Measurements from ENCODE around the gene ASGR2. TPM values are rescaled to one million over a fixed set of nuclear protein-coding genes. Genes with fewer than 3 reads are reported as not detected.
A peak's percentile ranks its signal among the peaks of the same experiment; 100 is the strongest.

ASGR2 gene
- total RNA-seq, 1 experiment from 2014 or later = not detected

DNA sequence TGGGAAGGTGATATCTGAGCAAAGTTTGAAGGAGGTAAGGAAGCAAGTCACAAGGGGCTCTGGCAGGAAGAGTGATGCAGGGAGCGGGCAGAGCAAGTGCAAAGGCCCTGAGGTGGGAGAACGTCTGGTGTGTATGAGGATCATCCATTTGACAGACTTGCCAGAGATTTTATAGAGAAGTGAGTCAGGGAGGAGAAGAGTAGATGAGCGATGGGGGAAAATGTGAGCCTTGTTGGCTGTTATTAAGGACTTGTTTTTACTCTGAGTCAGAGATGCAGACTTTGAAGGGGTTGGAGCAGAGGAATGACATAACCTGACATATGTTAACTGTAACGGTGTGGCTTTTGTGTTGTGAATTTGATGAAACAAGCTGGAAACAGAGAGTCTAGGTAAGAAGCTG is 31.0 kb downstream of the ASGR2 start:
- peak; percentile 14 for DNase-seq
- Histone ChIP-seq H3K4me3 (no peak overlapping the region), H3K9me3 (no peaks in the 10 kb centered on the region), H3K36me3 (no peaks in the 10 kb centered on the region), H3K27me3 (no peaks in the 10 kb centered on the region)

DNA sequence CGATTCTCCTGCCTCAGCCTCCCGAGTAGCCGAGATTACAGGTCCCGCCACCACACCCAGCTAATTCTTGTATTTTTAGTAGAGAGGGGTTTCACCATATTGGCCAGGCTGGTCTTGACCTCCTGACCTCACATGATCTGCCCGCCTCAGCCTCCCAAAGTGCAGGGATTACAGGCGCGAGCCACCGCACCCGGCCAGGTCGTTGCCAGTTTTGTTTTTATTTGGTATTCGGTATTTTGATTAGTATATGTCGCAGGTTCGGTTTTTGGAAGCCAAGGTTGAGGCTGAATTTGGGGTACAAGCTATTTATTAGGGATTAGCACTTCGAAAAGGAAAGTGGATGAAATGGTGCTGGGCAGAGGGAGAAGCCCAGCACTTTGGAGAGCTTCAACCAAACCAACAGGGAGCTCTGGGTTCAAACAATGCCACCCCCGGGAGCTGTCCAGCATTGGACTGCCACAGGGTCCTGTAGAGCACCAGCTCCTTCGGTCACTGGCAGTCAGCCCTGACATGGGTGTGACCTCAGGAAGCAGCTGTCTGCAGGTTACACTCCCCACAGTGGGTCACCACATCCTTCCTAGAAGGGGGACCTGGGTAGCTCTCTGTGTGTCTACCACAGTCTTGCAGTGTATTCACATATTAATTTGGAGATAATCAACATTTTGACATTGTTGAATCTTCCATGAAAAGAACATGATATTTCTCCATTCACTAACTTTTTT is 33.1 kb downstream of the ASGR2 start:
- no peaks in the 10 kb centered on the region for H3K36me3 ChIP-seq
- DNase-seq = no peak
- no peak overlapping the region for H3K4me3 ChIP-seq
- no peaks in the 10 kb centered on the region for H3K9me3 ChIP-seq
- no peaks in the 10 kb centered on the region for H3K27me3 ChIP-seq

DNA sequence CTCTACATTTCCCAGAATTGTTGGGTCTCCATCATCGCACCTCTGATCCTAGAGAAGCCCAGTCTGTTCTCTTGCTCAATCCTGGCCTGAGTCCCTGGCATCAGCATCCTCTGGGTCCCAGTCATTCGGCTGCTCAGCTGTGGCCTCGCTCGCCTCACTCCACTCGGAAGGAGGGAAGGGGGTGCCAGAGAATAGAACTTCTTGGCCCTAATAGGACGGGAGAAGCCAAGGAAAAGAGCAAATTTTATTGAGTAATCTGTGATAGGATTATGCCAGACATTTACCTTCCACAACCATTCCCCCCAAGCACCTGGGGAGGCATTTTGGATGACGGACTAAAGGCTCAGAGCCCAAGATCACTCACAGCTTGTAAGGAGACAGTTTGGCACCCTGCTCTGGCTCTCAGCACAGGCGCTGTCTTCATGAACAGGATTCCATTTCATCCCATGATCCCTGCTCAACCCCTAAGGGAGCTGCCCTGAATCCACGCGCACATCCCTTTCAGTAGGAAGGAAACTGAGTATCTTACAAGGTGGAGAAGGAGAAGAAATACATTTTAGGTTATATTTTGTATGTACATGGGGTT is 34.1 kb downstream of the ASGR2 start:
- H3K36me3 ChIP-seq = no peaks in the 10 kb centered on the region

DNA sequence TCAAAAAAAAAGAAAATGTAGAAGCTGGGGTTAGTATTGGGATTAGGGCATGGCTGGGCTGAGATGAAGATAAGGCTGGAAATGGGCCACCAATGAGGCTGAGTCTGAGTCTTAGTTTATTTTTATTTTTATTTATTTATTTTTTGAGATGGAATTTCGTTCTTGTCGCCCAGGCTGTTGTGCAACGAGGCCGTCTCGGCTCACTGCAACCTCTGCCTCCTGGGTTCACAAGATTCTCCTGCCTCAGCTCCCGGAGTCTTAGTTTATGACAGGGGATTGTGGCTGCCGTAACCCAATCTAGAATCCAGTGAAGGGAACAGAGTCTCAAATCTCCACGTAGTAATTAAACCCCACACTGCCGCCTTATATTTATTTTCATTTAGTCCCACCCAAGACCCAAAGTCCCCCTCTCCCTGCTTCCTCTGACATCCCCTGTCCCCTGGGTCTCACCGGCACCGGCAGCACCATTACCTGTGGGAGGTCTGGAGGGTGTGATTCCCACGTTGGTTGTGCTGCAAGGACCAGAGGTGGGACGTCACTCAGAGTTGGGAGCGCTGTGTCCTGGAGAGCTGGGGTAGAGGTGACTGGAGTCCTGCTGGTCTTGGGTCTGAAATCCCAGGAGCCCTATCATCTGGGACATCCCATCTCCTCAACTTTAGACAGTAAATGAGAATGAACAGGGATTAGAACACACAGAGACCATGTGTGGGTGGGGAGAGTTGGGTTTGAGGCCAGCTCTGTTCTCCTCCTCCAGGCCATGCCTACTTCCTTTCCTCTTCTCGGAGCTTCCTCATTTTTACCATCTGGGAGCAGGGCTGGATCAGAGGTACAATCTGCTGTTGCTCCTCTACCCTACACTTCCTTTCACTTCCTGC is 34.8 kb downstream of the ASGR2 start, which contains the start of gene CLEC10A:
CLEC10A (minus strand) TSS at position 671 of the 875 bp plus-strand sequence. CDS start 1,439 bp downstream, outside the sequence.
- Histone ChIP-seq H3K4me3 (no peak within 1 kb of the TSS), H3K36me3 (no peaks in the 10 kb centered on the region), H3K9me3 (no peaks in the 10 kb centered on the region), H3K27me3 (no peaks in the 10 kb centered on the region)
- no peak for DNase-seq

More for the DNA sequence above, 34.1 kb downstream of the ASGR2 start:
- H3K27me3 ChIP-seq = no peaks in the 10 kb centered on the region
- H3K4me3 ChIP-seq = no peak overlapping the region
- no peaks in the 10 kb centered on the region for H3K9me3 ChIP-seq
- DNase-seq = peak; percentile 49

DNA sequence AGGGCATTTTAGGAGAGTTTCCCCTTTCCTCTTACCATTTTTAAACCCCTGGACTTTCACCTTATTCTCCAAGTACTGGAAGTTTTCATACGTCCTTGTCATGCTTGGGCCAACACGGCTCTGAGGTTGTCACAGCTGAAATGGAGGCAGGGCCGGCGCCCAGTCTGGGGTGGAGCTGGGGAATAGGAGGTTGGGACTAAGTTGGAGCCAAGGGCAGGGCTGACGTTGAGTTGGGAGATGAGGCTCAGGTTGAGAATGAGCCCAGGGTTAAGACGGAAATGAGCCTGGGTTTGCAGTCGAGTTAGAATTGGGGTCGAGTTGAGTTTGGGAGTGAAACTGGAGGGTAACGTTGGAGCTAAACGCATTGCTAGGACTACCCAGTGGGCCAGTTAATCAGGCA is 35.9 kb downstream of the ASGR2 start:
- DNase-seq = no peak
- Histone ChIP-seq H3K27me3 (no peaks in the 10 kb centered on the region), H3K36me3 (no peaks in the 10 kb centered on the region), H3K4me3 (no peak overlapping the region), H3K9me3 (no peaks in the 10 kb centered on the region)

DNA sequence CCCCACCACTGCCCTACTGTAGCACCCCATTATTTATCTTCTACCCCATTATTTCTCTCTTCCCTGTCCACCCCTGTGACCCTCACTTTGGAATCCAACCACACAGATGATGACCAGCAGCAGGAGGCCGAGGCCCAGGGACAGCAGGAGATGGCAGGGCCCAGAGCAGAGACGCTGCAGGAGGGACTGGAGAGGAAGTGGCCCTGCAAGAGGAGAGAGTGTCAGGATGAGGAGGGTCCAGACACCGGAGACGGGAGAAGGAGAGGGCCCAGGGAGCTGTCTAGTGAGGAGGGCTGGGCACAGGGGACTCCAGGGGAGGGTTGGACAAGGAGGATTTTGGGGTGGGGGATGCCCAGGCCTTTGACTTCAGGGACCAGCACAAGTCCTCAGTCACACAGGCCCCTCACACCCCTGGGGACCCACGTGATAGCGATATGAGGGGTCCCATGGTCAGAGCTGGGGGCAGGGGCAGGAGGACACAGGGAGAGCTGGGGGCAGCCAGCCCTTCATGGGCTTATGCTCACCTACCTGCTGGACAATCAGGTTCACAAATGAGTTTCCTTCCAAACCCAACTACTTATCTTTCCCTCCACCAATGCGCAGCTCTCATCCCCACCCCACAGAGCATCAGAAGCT is 36.6 kb downstream of the ASGR2 start:
- Histone ChIP-seq H3K4me3 (no peak overlapping the region), H3K9me3 (no peaks in the 10 kb centered on the region), H3K36me3 (no peaks in the 10 kb centered on the region), H3K27me3 (no peaks in the 10 kb centered on the region)
- DNase-seq = no peak

DNA sequence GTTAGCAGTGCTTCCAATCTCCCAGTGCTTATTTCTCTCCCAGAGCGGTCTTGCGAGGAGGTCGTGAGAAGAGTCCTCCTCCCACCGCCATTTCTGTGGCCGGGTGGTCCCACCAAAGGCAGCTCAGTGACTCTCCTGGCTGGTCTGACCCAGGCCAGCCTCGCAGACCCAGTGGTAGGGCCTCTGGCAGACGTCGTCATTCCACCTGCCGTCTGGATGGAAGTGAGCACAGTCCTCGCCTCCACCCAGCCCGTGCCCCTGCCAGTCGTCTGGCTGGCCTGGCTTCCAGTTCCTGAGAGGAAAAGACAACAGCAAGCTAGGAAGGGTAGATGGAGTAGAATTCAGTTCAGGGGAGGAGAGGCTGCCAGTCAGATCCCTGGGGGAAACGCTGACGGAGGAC is 39.7 kb downstream of the ASGR2 start:
- Histone ChIP-seq H3K36me3 (no peaks in the 10 kb centered on the region), H3K4me3 (no peak overlapping the region), H3K9me3 (no peaks in the 10 kb centered on the region), H3K27me3 (no peaks in the 10 kb centered on the region)
- no peak for DNase-seq

DNA sequence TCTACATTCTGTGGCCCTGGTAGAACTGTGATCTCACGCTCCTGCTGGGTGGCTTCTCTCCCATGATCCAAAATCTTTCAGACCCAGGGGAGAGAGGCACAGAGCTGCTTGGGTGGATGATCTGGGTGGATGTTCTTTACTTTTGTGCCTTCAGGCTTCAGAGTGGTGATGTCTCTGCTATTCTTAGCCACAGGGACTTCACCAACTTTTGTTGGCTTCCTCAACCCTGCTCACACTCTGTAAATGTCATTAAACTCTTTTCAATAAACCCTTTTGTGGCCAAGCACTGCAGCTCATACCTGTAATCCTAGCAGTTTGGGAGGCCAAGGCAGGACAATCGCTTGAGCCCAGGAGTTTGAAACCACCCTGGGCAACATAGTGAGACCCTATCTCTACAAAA is 42.2 kb downstream of the ASGR2 start:
- H3K27me3 ChIP-seq = no peaks in the 10 kb centered on the region
- H3K9me3 ChIP-seq = no peaks in the 10 kb centered on the region
- H3K4me3 ChIP-seq = no peak overlapping the region
- no peak for DNase-seq
- H3K36me3 ChIP-seq = no peaks in the 10 kb centered on the region

DNA sequence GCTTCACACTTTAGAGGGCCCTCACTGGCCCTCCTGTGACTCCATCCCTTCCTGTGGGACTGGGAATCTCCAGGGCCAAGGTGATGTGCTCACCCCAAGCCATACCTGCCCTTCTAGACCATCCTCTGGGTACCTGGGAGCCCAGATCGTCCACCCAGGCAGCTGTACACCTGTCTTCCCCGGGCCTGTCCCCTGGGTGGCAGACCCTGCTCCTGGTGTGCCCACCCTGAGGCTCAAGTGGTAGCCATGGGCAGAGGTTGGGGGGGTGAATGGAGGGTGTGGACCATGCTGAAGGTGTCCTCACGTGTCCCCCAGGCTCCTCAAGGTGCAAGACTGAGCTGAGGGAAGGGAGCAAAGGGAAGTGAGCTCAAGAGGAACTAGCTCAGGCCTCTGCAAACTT is 43.9 kb downstream of the ASGR2 start:
- no peak for DNase-seq
- Histone ChIP-seq H3K27me3 (no peaks in the 10 kb centered on the region), H3K4me3 (no peak overlapping the region), H3K36me3 (no peaks in the 10 kb centered on the region), H3K9me3 (no peaks in the 10 kb centered on the region)

DNA sequence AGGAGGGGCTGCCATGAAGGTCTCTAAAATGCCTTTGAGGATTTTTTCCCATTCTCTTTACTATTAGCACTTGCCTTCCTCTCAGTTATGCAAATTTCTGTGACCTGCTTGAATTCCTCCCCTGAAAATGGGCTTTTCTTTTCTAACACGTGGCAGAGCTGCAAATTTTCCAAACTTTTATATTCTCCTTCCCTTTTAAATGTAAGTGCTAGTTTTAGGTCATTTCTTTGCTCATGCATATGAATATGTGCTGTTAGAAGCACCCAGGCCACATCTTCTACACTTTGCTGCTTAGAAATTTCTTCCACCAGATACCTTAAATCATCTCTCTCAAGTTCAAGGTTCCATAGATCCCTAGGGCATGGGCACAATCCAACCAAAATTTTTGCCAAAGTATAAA is 46.4 kb downstream of the ASGR2 start:
- Histone ChIP-seq H3K4me3 (no peak overlapping the region), H3K9me3 (no peaks in the 10 kb centered on the region), H3K36me3 (no peaks in the 10 kb centered on the region), H3K27me3 (no peaks in the 10 kb centered on the region)
- DNase-seq = no peak

DNA sequence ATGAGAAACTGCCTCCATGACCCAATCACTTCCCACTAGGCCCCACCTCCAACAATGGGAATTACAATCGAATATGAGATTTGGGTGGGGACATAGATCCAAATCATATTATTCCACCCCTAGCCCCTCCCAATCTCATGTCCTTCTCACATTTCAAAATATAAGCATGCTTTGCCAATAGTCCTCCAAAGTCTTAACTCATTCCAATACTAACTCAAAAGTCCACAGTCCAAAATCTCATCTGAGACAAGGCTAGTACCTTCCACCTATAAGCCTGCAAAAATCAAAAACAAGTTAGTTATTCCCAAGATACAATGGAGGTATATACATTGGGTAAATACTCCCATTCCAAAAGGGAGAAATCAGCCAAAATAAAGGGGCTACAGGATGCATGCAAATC is 47.4 kb downstream of the ASGR2 start:
- no peak for DNase-seq
- Histone ChIP-seq H3K27me3 (no peaks in the 10 kb centered on the region), H3K9me3 (no peaks in the 10 kb centered on the region), H3K36me3 (no peaks in the 10 kb centered on the region), H3K4me3 (no peak overlapping the region)

DNA sequence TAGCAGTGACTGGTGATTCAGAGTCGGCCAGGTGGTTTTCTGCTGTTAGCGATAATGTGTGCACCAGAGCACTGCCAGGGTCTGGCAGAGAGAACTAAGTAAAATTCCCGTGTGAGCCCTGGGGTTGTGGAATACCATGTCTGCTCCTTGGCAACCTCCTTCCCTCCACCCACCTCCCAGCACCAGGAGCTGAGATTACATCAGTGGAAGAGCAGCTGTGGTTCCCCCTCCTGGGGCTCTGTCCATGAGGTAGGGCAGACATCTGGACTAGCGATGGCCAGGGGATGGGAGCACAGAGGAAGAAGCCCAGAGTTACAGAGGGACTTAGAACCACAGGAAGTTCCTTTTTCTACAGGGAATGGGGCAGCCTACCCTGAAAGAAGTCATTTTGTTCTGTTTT is 50.4 kb downstream of the ASGR2 start:
- Histone ChIP-seq H3K4me3 (no peak overlapping the region), H3K36me3 (no peaks in the 10 kb centered on the region), H3K9me3 (no peaks in the 10 kb centered on the region), H3K27me3 (no peaks in the 10 kb centered on the region)
- DNase-seq = peak; percentile 84

DNA sequence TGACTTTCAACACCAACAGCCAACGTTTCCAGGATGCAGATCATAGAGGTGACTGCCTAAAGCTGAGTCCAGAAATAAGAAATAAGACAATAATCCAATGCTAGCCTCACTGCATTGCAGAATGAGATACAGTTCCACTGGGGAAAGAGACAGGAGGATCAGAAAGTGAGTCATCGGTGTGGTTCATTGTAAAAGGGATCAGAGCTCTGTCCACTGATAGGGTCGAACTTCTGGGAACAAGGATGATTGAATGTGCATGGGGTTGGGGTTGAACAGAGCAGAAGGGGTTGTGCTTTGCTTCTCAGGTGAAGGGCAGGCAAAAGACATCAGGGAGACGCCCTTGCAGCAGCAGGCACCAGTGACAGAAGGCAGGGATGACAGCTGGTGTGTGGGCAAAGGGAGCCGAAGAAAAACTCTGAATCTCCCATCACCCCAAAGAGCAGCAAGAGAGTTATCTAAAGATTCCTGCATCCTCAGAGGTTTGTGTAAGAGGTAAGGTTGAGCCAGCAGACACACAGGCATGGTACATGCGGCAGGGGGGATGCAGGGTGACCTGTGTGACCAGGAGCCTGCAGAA is 51.0 kb downstream of the ASGR2 start:
- H3K4me3 ChIP-seq = no peak overlapping the region
- H3K36me3 ChIP-seq = no peaks in the 10 kb centered on the region
- H3K9me3 ChIP-seq = no peaks in the 10 kb centered on the region
- DNase-seq = no peak
- no peaks in the 10 kb centered on the region for H3K27me3 ChIP-seq

DNA sequence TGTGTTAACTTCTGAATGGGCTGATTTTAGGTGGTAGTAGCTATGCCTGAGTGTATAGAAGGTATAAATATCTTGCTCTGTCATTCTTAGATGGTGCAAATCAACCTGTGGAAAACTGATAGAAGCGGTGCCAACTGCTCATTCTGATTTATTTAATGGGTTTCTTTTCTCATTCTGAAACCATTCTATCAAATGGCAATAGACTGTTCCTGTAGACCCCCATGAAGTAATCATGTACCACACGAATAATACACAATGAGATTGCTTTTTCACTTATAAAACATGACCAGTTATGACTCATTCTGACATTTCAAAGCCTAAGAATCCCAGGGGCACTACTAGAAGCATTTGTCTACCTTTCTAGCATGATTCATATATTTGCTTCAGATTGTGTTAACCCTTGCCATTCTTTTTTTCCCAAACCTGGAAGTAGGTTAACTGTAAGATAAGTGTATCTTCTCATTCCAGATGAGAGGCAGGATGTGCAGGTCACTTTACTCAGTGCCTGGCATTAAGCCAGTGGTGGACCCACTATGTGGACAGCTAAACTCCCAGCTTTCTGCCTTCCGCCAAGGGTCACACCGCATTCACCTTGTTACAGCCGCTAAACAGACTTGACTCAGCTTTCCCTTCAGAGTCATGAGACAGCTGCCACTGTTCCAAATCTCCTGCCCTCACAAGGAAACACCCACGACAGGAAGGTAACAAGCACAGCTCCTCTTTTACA is 54.3 kb downstream of the ASGR2 start:
- Histone ChIP-seq H3K27me3 (no peaks in the 10 kb centered on the region), H3K4me3 (no peak overlapping the region), H3K36me3 (no peaks in the 10 kb centered on the region), H3K9me3 (no peaks in the 10 kb centered on the region)
- DNase-seq = peak; percentile 74

DNA sequence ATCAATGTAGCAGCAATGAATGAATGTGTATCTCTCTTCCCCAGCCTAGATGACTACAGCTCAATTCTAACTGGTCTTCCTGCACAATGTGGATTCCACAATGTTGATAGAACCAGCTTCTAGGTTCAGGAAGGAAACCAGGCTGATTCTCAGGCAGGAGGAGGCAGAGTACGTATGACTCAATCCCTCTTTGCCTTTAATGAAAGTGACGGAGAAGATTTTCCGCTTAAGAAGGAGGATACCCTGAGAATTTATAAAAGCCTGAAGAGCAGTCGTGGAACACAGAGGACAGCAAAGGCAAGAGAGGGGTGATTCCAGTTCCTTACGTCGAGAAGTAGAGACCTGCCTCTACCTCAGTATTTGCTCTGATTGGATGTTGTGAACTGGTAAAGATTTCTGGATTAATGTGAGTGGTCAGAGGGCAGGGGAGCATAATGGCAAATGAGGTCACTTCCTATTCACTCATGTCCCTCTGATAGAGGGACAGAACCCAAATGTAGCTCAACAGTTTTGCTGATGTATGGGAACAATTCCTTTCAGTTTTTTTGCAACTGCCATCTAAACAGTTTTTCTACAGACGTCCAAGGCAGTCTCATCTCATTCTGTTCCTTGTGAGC is 55.7 kb downstream of the ASGR2 start:
- no peak for DNase-seq
- no peak overlapping the region for H3K4me3 ChIP-seq
- H3K27me3 ChIP-seq = no peaks in the 10 kb centered on the region
- no peaks in the 10 kb centered on the region for H3K36me3 ChIP-seq
- H3K9me3 ChIP-seq = no peaks in the 10 kb centered on the region

DNA sequence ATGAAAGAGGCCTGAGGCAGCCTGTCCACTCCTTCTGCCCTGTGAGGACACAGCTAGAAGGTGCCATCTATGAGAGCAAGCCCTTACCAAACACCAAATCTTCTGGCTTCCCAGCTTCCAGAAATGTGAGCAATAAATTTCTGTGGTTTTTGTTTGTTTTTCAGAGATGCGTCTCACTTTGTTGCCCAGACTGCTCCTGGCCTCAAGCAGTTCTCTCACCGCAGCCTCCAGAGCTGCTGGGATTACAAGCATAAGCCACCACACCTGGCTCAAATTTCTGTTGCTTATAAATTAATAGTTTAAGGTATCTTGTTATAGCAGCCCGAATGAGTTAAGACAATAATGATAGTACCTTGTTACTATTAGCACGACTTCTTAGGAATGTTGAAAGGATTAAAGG is 58.2 kb downstream of the ASGR2 start:
- peak; percentile 53 for DNase-seq
- Histone ChIP-seq H3K36me3 (no peaks in the 10 kb centered on the region), H3K9me3 (no peaks in the 10 kb centered on the region), H3K27me3 (no peaks in the 10 kb centered on the region), H3K4me3 (no peak overlapping the region)

Data from MG63 (cell line).